Gastrocnemius medialis (tissue), 4 donors: ENCODE data around the gene TRAF2. TPM values are rescaled to one million over a fixed set of nuclear protein-coding genes. Genes with fewer than 3 reads are reported as not detected.

Experiments used
- ATAC-seq, 2 donors: fragments of 150-250 bp; one replicate each; pipeline ENCODE4 v1.9.1; 2016
- DNase-seq, 2 donors: peaks; one replicate each; pipeline ENCODE4 v3.0.0-alpha.2; 2019
- H3K27ac ChIP-seq, 4 donors: fragments of 200-600 bp; sonication (generic); 1 replicate in 1 of 4; 2 replicates in 3 of 4; pipeline ENCODE4 v1.5.1; 2016 to 2018; ENCODE audit warnings: mild to moderate bottlenecking in 2 of 4, moderate library complexity in 1 of 4
- H3K27me3 ChIP-seq, 3 donors: fragments of 200-600 bp; sonication (generic) in 2 of 3; 1 replicate in 1 of 3; 2 replicates in 2 of 3; pipeline versions ENCODE4 v1.5.1 to v1.6.0; 2016 to 2019; ENCODE audit warnings: mild to moderate bottlenecking in 1 of 3, moderate library complexity in 1 of 3
- H3K36me3 ChIP-seq, 2 donors: fragments of 200-600 bp; sonication (generic) in 1 of 2; one replicate each; pipeline ENCODE4 v1.5.1; 2017 to 2018
- H3K4me1 ChIP-seq, 2 donors: fragments of 200-600 bp; sonication (generic) in 1 of 2; one replicate each; pipeline ENCODE4 v1.5.1; 2016 to 2017; ENCODE audit warnings: mild to moderate bottlenecking in 2 of 2
- H3K4me3 ChIP-seq, 4 donors: fragments of 200-600 bp; sonication (generic) in 3 of 4; 1 replicate in 1 of 4; 2 replicates in 3 of 4; pipeline ENCODE4 v1.5.1; 2016 to 2019; ENCODE audit warnings: mild to moderate bottlenecking in 2 of 4
- H3K9me3 ChIP-seq, 3 donors: fragments of 200-600 bp; sonication (generic) in 2 of 3; 1 replicate in 1 of 3; 2 replicates in 2 of 3; pipeline ENCODE4 v1.5.1; 2016 to 2019
- POLR2A ChIP-seq, 2 donors: fragments of 450-650 bp; IDR thresholded peaks; one replicate each; pipeline ENCODE4 v1.6.1; 2017; ENCODE audit warnings: antibody characterized with exemption in 2 of 2, mild to moderate bottlenecking in 2 of 2, moderate library complexity in 2 of 2
- in situ Hi-C, 4 donors: fragments of 200-750 bp; cut with MboI; loops; one replicate each; pipeline versions ENCODE4 v1.15.0 to v1.8.0; 2017; ENCODE audit warnings: low sequenced_read_pairs in 4 of 4
- intact Hi-C: fragments of 100-400 bp; cut with DNase I; formaldehyde crosslinking; loops from one replicate; pipeline ENCODE4 v1.15.1; 2023; ENCODE audit warnings: low total_unique reads
- total RNA-seq, 4 donors: library from RNA; depleted of rRNA; stranded (reverse); fragments of >200 nt; gene quantifications; one replicate each; pipeline versions ENCODE4 v1.1.0 to v1.2.3, GENCODE V29; 2016
- TF ChIP-seq, protein P1 (sequence below), 5 experiments: fragments of 450-650 bp in 3 of 5; fragments of 200-600 bp in 2 of 5; sonication (generic) in 2 of 5; IDR thresholded peaks in 4 of 5; conservative IDR thresholded peaks in 1 of 5; 1 replicate in 4 of 5; 2 replicates in 1 of 5; pipeline ENCODE4 v1.5.1; 2016 to 2019; ENCODE audit warnings: antibody characterized with exemption in 5 of 5, mild to moderate bottlenecking in 3 of 5, moderate library complexity in 3 of 5

TRAF2 gene
- total RNA-seq, 4 donors from 2014 or later, result 3.5 to 6.6 (median 4.8) TPM

DNA sequence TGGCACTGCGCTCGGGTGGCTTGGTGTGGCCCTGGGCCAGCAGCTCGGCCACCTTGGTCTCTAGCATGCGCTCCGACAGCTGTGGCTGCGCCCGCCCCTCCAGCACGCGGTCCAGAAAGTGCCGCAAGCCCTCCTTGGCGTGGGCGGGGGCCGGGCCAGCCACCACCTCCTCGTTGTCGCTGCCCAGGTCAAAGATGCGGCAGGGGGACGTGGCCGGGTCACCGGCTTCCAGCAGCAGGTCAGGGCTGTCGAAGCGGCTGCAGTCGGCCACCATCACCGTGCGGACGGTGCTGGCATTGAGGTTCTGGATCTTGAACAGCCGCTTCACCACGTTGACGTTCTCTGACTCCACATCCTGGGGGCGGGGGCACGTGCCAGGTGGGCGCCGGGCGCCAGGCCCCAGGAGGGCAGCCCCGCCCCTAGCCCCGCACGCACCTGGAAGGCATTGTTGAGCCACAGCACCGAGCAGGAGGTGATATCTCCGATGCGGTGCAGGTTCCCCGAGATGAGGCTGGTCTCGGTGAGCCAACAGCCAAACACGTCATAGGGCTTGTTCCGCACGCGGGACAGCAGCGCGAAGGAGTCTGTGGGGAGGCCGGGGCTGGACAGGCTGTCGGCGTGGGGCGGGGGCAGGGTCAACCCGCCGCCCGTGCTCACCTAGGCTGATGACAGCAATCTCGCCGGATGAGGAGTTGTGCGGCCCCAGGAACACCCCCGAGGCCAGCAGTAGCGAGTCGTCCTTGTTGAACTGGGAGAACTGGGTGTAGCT lies 56.0 kb downstream of the TRAF2 start:
- Histone ChIP-seq H3K27me3 (no peaks in the 10 kb centered on the region), H3K4me3 (peak overlapping the region in 3 of 4 donors; percentile 79 to 96 (median 95)), H3K27ac (peak overlapping the region; percentile 92 to 97 (median 96)), H3K4me1 (peaks cover 24 to 54% of the 10 kb centered on the region in 2 donors), H3K9me3 (no peaks in the 10 kb centered on the region), H3K36me3 (peaks cover 0 to 28% of the 10 kb centered on the region in 2 donors)
- TF ChIP-seq, protein P1, sequence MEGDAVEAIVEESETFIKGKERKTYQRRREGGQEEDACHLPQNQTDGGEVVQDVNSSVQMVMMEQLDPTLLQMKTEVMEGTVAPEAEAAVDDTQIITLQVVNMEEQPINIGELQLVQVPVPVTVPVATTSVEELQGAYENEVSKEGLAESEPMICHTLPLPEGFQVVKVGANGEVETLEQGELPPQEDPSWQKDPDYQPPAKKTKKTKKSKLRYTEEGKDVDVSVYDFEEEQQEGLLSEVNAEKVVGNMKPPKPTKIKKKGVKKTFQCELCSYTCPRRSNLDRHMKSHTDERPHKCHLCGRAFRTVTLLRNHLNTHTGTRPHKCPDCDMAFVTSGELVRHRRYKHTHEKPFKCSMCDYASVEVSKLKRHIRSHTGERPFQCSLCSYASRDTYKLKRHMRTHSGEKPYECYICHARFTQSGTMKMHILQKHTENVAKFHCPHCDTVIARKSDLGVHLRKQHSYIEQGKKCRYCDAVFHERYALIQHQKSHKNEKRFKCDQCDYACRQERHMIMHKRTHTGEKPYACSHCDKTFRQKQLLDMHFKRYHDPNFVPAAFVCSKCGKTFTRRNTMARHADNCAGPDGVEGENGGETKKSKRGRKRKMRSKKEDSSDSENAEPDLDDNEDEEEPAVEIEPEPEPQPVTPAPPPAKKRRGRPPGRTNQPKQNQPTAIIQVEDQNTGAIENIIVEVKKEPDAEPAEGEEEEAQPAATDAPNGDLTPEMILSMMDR (IDR thresholded peaks at IDR 0.05 in 4 of 5, conservative IDR thresholded peaks at IDR 0.05 in 1 of 5), result no peak
- no peak for TF ChIP-seq POLR2A (IDR thresholded peaks at IDR 0.05)
- no peak for DNase-seq
- no peak for ATAC-seq
- in situ Hi-C loops (loop anchor here in 2 of 4 donors (10.0 to 25.0 kb wide), 2 partner anchors 93 to 155 kb away; partner anchors contain the start of genes CCDC183 (in 1 of the 2), FUT7 (in 1 of the 2) and TMEM141 (in 1 of the 2)), intact Hi-C loops (loop anchor here (5.0 kb wide), 2 partner anchors 55 to 255 kb away; partner anchors contain the start of genes AGPAT2 and TRAF2)

DNA sequence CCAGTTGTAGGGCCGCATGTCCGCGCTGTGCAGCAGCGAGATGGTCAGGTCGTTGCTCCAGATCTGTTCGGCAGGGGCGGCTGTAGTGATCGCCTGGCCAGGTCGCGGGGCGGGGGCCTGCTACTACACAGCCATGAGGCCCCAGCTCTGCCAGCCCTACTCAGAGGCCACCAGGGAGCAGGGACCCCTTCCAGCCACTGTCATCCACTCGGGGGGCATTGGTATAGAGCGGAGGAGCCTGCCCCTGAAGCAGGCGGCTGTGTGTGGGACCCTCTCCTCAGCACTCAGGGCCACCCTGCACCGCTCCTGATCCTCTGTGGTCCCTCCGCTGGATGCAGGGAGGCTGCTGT lies 56.5 kb downstream of the TRAF2 start:
- peaks cover 29 to 57% of the 10 kb centered on the region in 2 donors for H3K4me1 ChIP-seq
- peak overlapping the region; percentile 92 to 97 (median 96) for H3K27ac ChIP-seq
- no peak for DNase-seq
- H3K9me3 ChIP-seq, result no peaks in the 10 kb centered on the region
- H3K4me3 ChIP-seq, result peak overlapping the region; percentile 79 to 96 (median 92)
- in situ Hi-C loops (loop anchor here in 2 of 4 donors (10.0 to 25.0 kb wide), 2 partner anchors 92 to 156 kb away; partner anchors contain the start of genes CCDC183 (in 1 of the 2), FUT7 (in 1 of the 2) and TMEM141 (in 1 of the 2)), intact Hi-C loops (loop anchor here (5.0 kb wide), 2 partner anchors 56 to 256 kb away; partner anchors contain the start of genes AGPAT2 and TRAF2)
- H3K27me3 ChIP-seq, result no peaks in the 10 kb centered on the region
- ATAC-seq, result no peak
- TF ChIP-seq, protein P1 (IDR thresholded peaks at IDR 0.05 in 4 of 5, conservative IDR thresholded peaks at IDR 0.05 in 1 of 5), result no peak
- no peak for TF ChIP-seq POLR2A (IDR thresholded peaks at IDR 0.05)
- peaks cover 0 to 28% of the 10 kb centered on the region in 2 donors for H3K36me3 ChIP-seq

DNA sequence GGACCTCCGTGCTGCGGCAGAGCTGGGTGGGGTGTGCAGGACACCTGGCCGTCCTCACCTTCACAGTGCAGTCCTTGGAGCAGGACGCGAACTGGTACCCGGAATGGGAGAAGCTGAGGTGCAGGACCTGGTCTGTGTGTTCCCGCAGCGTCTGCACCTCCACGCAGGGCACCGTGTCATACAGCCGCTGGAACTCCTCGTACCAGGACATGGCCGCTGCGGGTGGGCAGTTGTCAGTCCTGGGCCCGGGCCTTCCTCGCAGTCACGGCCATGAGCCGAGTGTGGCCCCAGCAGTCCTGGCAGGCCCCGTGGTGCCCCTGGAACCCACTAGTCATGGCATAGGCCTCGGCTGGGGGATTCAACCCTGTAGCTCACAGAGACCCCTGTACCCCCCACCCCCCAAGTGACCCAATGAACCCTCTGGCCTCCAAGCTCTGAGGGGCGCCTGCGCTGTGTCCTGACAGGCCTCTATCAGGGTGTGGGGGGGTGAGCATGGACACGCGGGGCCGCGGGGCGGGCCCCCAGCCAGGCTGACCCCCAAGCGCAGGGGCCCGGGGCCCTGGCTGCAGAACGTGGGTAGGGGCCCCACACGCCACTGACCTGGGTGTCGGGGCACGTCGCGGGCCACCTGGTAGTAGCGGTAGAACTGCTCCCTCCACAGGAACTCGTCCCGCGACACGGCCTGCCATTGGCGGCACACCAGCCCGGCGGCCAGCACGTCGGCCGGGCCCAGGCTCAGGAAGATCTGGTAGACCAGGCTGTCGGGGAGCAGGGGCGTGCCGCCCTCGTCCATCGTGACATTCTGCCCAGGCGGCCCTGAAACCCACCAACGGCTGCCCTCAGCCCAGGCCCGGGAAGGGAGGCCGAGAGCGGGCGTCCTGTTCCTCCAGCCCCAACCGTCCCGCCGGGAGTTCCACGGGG lies 57.2 kb downstream of the TRAF2 start:
- peak in 1 of 2 donors; percentile 15 for ATAC-seq
- no peak for TF ChIP-seq POLR2A (IDR thresholded peaks at IDR 0.05)
- TF ChIP-seq, protein P1 (IDR thresholded peaks at IDR 0.05 in 4 of 5, conservative IDR thresholded peaks at IDR 0.05 in 1 of 5), result no peak
- in situ Hi-C loops (loop anchor here in 2 of 4 donors (10.0 to 25.0 kb wide), 2 partner anchors 91 to 156 kb away; partner anchors contain the start of genes CCDC183 (in 1 of the 2), FUT7 (in 1 of the 2) and TMEM141 (in 1 of the 2)), intact Hi-C loops (loop anchor here (1.0 to 5.0 kb wide), 6 partner anchors 56 to 256 kb away; partner anchors contain the start of genes ABCA2, AGPAT2, PHPT1 and RABL6)
- peak in 1 of 2 donors; percentile 48 for DNase-seq
- Histone ChIP-seq H3K27ac (peak overlapping the region; percentile 92 to 97 (median 96)), H3K36me3 (peaks cover 0 to 28% of the 10 kb centered on the region in 2 donors), H3K9me3 (no peaks in the 10 kb centered on the region), H3K4me3 (peak overlapping the region; percentile 79 to 96 (median 92)), H3K4me1 (peaks cover 29 to 57% of the 10 kb centered on the region in 2 donors), H3K27me3 (no peaks in the 10 kb centered on the region)

DNA sequence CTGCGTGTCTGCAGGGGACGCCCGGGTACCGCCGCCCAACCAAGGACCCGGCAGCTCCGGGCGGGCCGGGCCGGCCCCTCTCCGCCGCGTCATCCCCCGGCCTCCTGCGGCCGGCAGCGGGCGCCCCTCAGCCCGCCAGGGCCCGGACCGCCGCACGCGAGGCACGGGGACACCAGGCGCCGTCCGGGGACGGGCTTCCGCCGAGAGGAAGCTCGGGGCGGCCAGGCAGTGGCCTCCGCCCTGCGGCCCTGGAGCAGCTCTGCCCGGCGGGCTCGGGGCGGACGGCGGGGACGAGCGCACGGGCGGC lies 57.8 kb downstream of the TRAF2 start:
- ATAC-seq, result peak; percentile 22 to 26
- peaks cover 29 to 60% of the 10 kb centered on the region in 2 donors for H3K4me1 ChIP-seq
- intact Hi-C loops, result loop anchor here (1.0 to 5.0 kb wide), 6 partner anchors 57 to 257 kb away; partner anchors contain the start of genes ABCA2, AGPAT2, PHPT1 and RABL6
- peak overlapping the region; percentile 79 to 96 (median 92) for H3K4me3 ChIP-seq
- in situ Hi-C loops, result loop anchor here in 2 of 4 donors (10.0 to 25.0 kb wide), 2 partner anchors 91 to 157 kb away; partner anchors contain the start of genes CCDC183 (in 1 of the 2), FUT7 (in 1 of the 2) and TMEM141 (in 1 of the 2)
- H3K9me3 ChIP-seq, result no peaks in the 10 kb centered on the region
- DNase-seq, result no peak
- H3K27ac ChIP-seq, result peak overlapping the region; percentile 92 to 97 (median 96)
- peaks cover 0 to 28% of the 10 kb centered on the region in 2 donors for H3K36me3 ChIP-seq
- H3K27me3 ChIP-seq, result no peaks in the 10 kb centered on the region
- TF ChIP-seq, protein P1 (IDR thresholded peaks at IDR 0.05 in 4 of 5, conservative IDR thresholded peaks at IDR 0.05 in 1 of 5), result no peak
- TF ChIP-seq POLR2A (IDR thresholded peaks at IDR 0.05), result no peak
